ENCODE measurements around the gene CLDN34.

GRCh38 chrX:10006086-10006485 is 38.9 kb downstream of the CLDN34 start:
- TF ChIP-seq CTCF (IDR thresholded peaks at IDR 0.05) (no peak), POLR2A (IDR thresholded peaks at IDR 0.05) (no peak)
